AG09309 (cell line): ENCODE measurements around the gene OPRL1.

ENCODE experiments used
- DNase-seq: peaks from one replicate; pipeline ENCODE4 v3.0.0-alpha.2; 2010; ENCODE audit warnings: low read depth
- H3K4me3 ChIP-seq: 2 replicates; pipeline ENCODE4 v1.5.1; 2011; ENCODE audit warnings: mild to moderate bottlenecking, low read depth, low read length, moderate library complexity; ENCODE audit not compliant: control insufficient read depth
- CTCF ChIP-seq: IDR thresholded peaks from 2 replicates; pipeline ENCODE4 v1.5.1; 2011; ENCODE audit warnings: mild to moderate bottlenecking, low read depth, low read length, inconsistent platforms; ENCODE audit not compliant: insufficient read depth, control insufficient read depth; ENCODE audit errors: missing control alignments

Gene OPRL1

GRCh38 chr20:64112691-64113443 lies 33.0 kb downstream of the OPRL1 start:
- no peak for DNase-seq
- TF ChIP-seq CTCF: no peak
- no peak overlapping the region for H3K4me3 ChIP-seq

GRCh38 chr20:64113444-64113775 lies 33.5 kb downstream of the OPRL1 start:
- H3K4me3 ChIP-seq: no peak overlapping the region
- DNase-seq: no peak
- TF ChIP-seq CTCF: no peak

DNA sequence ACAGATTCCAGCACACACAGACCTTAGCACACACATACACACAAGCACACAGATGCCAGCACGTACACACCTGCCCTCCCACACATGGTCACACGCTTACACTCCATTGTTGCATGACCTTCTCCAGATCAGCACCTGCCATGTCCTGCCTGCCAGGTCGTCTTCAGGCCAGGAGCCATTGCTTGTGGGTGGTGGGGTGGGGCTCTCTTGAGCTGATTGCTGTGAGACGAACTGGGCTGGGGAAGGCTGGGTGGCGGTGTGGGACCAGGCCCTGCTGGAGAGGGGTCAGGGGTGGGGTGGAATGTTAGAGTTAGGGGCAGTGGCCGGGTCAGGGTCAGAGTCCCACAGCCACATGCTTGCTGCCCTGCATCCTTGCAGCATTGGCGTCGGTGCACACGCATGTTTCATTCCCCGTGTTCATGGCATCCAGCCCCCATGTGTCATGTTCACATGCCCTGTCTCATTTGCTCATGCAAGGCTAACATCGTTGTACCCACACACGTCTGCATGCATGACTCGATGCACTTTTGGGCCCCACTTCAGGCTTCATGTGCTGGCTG lies 34.0 kb downstream of the OPRL1 start:
- H3K4me3 ChIP-seq: no peak overlapping the region
- no peak for TF ChIP-seq CTCF
- no peak for DNase-seq

DNA sequence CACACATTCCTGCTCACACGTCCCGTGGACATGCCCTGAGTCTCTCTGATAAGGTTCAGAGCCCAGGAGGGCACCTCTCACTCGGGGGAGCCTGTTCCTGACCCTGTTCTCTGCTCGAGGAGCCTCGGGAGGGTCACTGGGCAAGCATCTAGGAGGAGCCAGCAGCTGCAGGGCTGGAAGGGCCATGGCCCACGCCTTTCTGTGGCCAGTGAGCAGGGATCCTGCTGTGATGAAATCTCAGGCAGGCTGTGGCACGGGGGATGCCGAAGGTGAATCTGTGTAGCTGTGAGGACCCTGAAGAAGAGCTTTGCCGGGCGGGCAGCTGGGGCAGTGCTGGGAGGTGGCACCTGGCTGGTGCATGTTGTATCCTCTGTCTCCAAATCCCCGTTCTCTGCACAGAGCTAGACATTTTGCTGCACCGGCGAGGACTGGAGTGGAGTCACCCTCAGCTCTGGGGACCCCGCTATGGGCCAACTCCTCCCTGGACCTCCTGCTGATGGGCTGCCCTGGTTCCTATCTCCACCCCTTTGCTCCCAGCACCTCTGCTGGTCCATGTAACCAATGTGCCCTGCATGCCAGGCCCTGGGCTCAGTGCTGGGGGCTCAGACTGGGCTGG lies 34.6 kb downstream of the OPRL1 start:
- H3K4me3 ChIP-seq: no peak overlapping the region
- TF ChIP-seq CTCF: no peak
- no peak for DNase-seq

- DNase-seq: no peak
- TF ChIP-seq CTCF: no peak
- no peak overlapping the region for H3K4me3 ChIP-seq
Observed at GRCh38 chr20:64115171-64115911, 35.5 kb downstream of the OPRL1 start.

DNA sequence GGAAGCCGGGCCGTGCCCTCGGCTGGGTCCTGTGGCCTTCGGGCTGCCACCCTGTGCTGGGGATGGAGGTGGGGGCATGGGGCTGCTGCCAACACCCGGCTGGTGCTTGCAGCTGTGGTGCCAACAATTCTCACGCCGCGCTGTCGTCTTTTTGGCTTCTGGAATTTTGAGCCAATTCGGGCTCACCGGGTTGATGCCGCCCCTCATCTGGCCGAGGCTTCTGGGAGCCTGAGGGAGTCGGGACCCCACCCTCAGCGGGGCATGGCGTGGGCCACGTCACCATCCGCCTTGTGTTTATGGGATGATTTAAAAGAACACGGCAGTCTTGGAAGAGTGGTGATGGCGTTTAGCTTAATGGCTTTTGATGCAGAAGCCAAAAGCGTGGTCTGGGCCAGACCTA lies 36.1 kb downstream of the OPRL1 start:
- no peak for TF ChIP-seq CTCF
- DNase-seq: no peak
- no peak overlapping the region for H3K4me3 ChIP-seq
